Measurements from ENCODE around the gene DGKD. TPM values are rescaled to one million over a fixed set of nuclear protein-coding genes. Genes with fewer than 3 reads are reported as not detected.
A peak's percentile ranks its signal among the peaks of the same experiment; 100 is the strongest.

DGKD gene
- total RNA-seq, 1 experiment from 2014 or later = 41.4 TPM

GRCh38 chr2:233311241-233311926 is 42.9 kb upstream of the DGKD start:
- DNase-seq (ENCODE audit: low spot score) (no peak), ATAC-seq (no peak; the same call in 1 of the 2 replicates)

More at GRCh38 chr2:233311241-233311926, 42.9 kb upstream of the DGKD start:
- Mint-ChIP-seq H3K36me3 (no peaks in the 10 kb centered on the region), H3K27me3 (ENCODE audit: low read depth) (no peaks in the 10 kb centered on the region), H3K9me3 (peaks cover 5% of the 10 kb centered on the region; the same call in 1 of the 2 replicates), H3K27ac (no peak overlapping the region), H3K4me3 (no peak overlapping the region), H3K4me1 (no peaks in the 10 kb centered on the region)
- POLR2A ChIA-PET = no interaction called here
- TF ChIP-seq, protein P1, sequence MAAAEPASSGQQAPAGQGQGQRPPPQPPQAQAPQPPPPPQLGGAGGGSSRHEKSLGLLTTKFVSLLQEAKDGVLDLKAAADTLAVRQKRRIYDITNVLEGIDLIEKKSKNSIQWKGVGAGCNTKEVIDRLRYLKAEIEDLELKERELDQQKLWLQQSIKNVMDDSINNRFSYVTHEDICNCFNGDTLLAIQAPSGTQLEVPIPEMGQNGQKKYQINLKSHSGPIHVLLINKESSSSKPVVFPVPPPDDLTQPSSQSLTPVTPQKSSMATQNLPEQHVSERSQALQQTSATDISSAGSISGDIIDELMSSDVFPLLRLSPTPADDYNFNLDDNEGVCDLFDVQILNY (CRISPR knock-in tag; IDR thresholded peaks at IDR 0.05) = no peak
- TF ChIP-seq ZNF512 (CRISPR knock-in tag; IDR thresholded peaks at IDR 0.05; ENCODE audit: borderline replicate concordance) (no peak), CBFB (CRISPR knock-in tag; IDR thresholded peaks at IDR 0.05; ENCODE audit: low read depth) (no peak), NFATC4 (CRISPR knock-in tag; IDR thresholded peaks at IDR 0.05) (no peak), NR3C1 (CRISPR knock-in tag; conservative IDR thresholded peaks at IDR 0.05; ENCODE audit: low read depth) (no peak), E2F4 (CRISPR knock-in tag; IDR thresholded peaks at IDR 0.05; ENCODE audit: borderline replicate concordance, low read depth) (no peak), ZNF317 (CRISPR knock-in tag; IDR thresholded peaks at IDR 0.05; ENCODE audit: borderline replicate concordance, low read depth) (no peak), HMGA2 (CRISPR knock-in tag; IDR thresholded peaks at IDR 0.05) (no peak), ZNF671 (CRISPR knock-in tag; IDR thresholded peaks at IDR 0.05) (no peak), PRRX2 (CRISPR knock-in tag; IDR thresholded peaks at IDR 0.05) (no peak), USF2 (CRISPR knock-in tag; IDR thresholded peaks at IDR 0.05) (peak; percentile 47; the same call in 1 of the 2 replicates), RORB (CRISPR knock-in tag; IDR thresholded peaks at IDR 0.05) (no peak), AR (CRISPR knock-in tag; IDR thresholded peaks at IDR 0.05) (no peak)
- TF ChIP-seq, protein P2, sequence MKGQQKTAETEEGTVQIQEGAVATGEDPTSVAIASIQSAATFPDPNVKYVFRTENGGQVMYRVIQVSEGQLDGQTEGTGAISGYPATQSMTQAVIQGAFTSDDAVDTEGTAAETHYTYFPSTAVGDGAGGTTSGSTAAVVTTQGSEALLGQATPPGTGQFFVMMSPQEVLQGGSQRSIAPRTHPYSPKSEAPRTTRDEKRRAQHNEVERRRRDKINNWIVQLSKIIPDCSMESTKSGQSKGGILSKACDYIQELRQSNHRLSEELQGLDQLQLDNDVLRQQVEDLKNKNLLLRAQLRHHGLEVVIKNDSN (CRISPR knock-in tag; IDR thresholded peaks at IDR 0.05) = peak; percentile 21; the same call in 1 of the 2 replicates
- TF ChIP-seq, protein P3, sequence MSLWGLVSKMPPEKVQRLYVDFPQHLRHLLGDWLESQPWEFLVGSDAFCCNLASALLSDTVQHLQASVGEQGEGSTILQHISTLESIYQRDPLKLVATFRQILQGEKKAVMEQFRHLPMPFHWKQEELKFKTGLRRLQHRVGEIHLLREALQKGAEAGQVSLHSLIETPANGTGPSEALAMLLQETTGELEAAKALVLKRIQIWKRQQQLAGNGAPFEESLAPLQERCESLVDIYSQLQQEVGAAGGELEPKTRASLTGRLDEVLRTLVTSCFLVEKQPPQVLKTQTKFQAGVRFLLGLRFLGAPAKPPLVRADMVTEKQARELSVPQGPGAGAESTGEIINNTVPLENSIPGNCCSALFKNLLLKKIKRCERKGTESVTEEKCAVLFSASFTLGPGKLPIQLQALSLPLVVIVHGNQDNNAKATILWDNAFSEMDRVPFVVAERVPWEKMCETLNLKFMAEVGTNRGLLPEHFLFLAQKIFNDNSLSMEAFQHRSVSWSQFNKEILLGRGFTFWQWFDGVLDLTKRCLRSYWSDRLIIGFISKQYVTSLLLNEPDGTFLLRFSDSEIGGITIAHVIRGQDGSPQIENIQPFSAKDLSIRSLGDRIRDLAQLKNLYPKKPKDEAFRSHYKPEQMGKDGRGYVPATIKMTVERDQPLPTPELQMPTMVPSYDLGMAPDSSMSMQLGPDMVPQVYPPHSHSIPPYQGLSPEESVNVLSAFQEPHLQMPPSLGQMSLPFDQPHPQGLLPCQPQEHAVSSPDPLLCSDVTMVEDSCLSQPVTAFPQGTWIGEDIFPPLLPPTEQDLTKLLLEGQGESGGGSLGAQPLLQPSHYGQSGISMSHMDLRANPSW (CRISPR knock-in tag; conservative IDR thresholded peaks at IDR 0.05; ENCODE audit: low read depth) = no peak
- CTCF ChIA-PET = interaction anchor here (1.3 kb wide), 1 partner anchor 42 kb away, joined by 5 read pairs; no protein-coding TSS in a partner anchor
